ENCODE measurements around the gene CTRB2. TPM values are rescaled to one million over a fixed set of nuclear protein-coding genes. Genes with fewer than 3 reads are reported as not detected.

Gene CTRB2
- polyA plus RNA-seq, 1 of the 3 experiments (the other 2 are of a cell fraction), result not detected

- WGBS (ENCODE audit: low lambda C conversion rate), result 92% methylated on average over 2 of the region's 6 CpGs
- ChIA-PET CTCF (interaction anchor here (1.1 to 1.8 kb wide), 3 partner anchors 30 to 198 kb away, joined by 3 to 8 read pairs (median 3); no protein-coding TSS in a partner anchor), POLR2A (no interaction called here)
- DNase-seq, result no peak
- no peaks in the 10 kb centered on the region for H3K27me3 ChIP-seq (ENCODE audit: insufficient read depth)
- no peak for TF ChIP-seq PBX3 (IDR thresholded peaks at IDR 0.05)
- TF ChIP-seq CTCF (IDR thresholded peaks at IDR 0.05), result no peak
- TF ChIP-seq USF2 (IDR thresholded peaks at IDR 0.05; ENCODE audit: borderline replicate concordance, low read depth, low read length), result no peak
- no peak for TF ChIP-seq SMC3 (IDR thresholded peaks at IDR 0.05; ENCODE audit: low read depth, low read length)
- H3K36me3 ChIP-seq (replicated peaks in 1 of 2; ENCODE audit: control insufficient read depth in 1 of 2, insufficient read depth in 2 of 2, low read length in 1 of 2), result no peaks in the 10 kb centered on the region
- H3K79me2 ChIP-seq (ENCODE audit: insufficient read depth), result no peaks in the 10 kb centered on the region
- H3K9me2 ChIP-seq, result no peaks in the 10 kb centered on the region
- no peak overlapping the region for H3K27ac ChIP-seq (ENCODE audit: low read depth in 2 of 2, low read length in 1 of 2)
- H3K9ac ChIP-seq, result no peak overlapping the region
- H3K4me3 ChIP-seq (ENCODE audit: low read depth in 2 of 2, low read length in 1 of 2), result no peak overlapping the region
- H3K9me3 ChIP-seq, result no peaks in the 10 kb centered on the region
- H3K4me1 ChIP-seq (ENCODE audit: control insufficient read depth in 1 of 2, insufficient read depth in 2 of 2, low read depth in 1 of 2, low read length in 1 of 2), result no peaks in the 10 kb centered on the region
- no peaks in the 10 kb centered on the region for H3F3A ChIP-seq (replicated peaks; ENCODE audit: insufficient read depth)
- no peaks in the 10 kb centered on the region for H4K20me1 ChIP-seq (ENCODE audit: insufficient read depth)
- H3K4me2 ChIP-seq, result no peak overlapping the region
- H2AFZ ChIP-seq (ENCODE audit: low read depth), result no peak overlapping the region
These were observed 2.6 kb downstream of the CTRB2 start for GRCh38 chr16:75204410-75204758.

- POLR2A ChIA-PET, result no interaction called here
These were observed 3.1 kb downstream of the CTRB2 start for GRCh38 chr16:75203667-75204409.

More at GRCh38 chr16:75203667-75204409, 3.1 kb downstream of the CTRB2 start:
- Histone ChIP-seq H3K4me1 (ENCODE audit: control insufficient read depth in 1 of 2, insufficient read depth in 2 of 2, low read depth in 1 of 2, low read length in 1 of 2) (no peaks in the 10 kb centered on the region), H3K27me3 (ENCODE audit: insufficient read depth) (no peaks in the 10 kb centered on the region), H3K27ac (ENCODE audit: low read depth in 2 of 2, low read length in 1 of 2) (no peak overlapping the region), H3K36me3 (replicated peaks in 1 of 2; ENCODE audit: control insufficient read depth in 1 of 2, insufficient read depth in 2 of 2, low read length in 1 of 2) (no peaks in the 10 kb centered on the region), H3K9me3 (no peaks in the 10 kb centered on the region), H3K4me3 (ENCODE audit: low read depth in 2 of 2, low read length in 1 of 2) (no peak overlapping the region), H4K20me1 (ENCODE audit: insufficient read depth) (no peaks in the 10 kb centered on the region), H3K79me2 (ENCODE audit: insufficient read depth) (no peaks in the 10 kb centered on the region), H2AFZ (ENCODE audit: low read depth) (no peak overlapping the region), H3K9me2 (no peaks in the 10 kb centered on the region), H3K9ac (no peak overlapping the region), H3F3A (replicated peaks; ENCODE audit: insufficient read depth) (no peaks in the 10 kb centered on the region), H3K4me2 (no peak overlapping the region)
- WGBS (ENCODE audit: low lambda C conversion rate), result 88% methylated on average over 6 of the region's 13 CpGs
- no peak for TF ChIP-seq RXRA (IDR thresholded peaks at IDR 0.05; ENCODE audit: borderline replicate concordance, low read depth)
- TF ChIP-seq FOXM1 (IDR thresholded peaks at IDR 0.05; ENCODE audit: low read depth), result no peak
- no peak for TF ChIP-seq ELF1 (IDR thresholded peaks at IDR 0.05)
- TF ChIP-seq SMC3 (IDR thresholded peaks at IDR 0.05; ENCODE audit: low read depth, low read length), result no peak
- TF ChIP-seq RFX5 (IDR thresholded peaks at IDR 0.05; ENCODE audit: low read length), result no peak
- no peak for DNase-seq
- CTCF ChIA-PET, result interaction anchor here (1.1 to 1.8 kb wide), 3 partner anchors 30 to 198 kb away, joined by 3 to 8 read pairs (median 3); no protein-coding TSS in a partner anchor

Data from SK-N-SH (cell line).